NCI-H1436 treated with DMSO at 0.1 percent for 48 hours (cell line): ENCODE results near the gene BTNL8.

Experiments used
- DNase-seq: peaks from one replicate; lab custom pipeline; 2025; lab: John Stamatoyannopoulos, UW

Gene BTNL8, protein sequence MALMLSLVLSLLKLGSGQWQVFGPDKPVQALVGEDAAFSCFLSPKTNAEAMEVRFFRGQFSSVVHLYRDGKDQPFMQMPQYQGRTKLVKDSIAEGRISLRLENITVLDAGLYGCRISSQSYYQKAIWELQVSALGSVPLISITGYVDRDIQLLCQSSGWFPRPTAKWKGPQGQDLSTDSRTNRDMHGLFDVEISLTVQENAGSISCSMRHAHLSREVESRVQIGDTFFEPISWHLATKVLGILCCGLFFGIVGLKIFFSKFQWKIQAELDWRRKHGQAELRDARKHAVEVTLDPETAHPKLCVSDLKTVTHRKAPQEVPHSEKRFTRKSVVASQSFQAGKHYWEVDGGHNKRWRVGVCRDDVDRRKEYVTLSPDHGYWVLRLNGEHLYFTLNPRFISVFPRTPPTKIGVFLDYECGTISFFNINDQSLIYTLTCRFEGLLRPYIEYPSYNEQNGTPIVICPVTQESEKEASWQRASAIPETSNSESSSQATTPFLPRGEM

DNA sequence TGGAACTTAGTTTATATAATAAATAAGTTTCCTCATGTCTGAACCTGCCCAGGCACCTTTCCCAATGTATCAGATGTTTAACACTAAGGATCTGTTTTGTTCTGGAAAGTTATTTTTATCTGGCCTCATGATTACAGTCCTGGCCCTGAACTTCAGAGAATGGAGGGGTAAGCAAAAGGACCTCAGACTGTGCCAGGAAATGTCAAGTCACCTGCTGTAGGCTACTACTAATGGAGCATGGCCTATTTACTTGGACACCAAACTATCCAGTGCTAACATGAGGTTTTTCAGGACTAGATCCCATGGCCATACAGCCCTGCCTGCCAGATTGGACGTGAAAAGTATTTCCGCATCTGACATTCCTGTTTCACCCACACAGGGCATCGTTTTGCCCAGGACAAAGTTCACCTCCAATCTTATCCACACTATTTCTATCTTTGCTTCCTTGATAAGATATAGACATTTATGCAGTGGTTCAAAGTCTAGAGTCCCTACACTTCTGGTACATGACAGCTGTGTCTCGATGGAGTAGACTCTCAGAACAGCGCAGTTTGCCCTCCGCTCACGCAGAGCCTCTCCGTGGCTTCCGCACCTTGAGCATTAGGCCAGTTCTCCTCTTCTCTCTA lies at the start of gene BTNL8:
Gene BTNL8, plus strand, starts transcription at position 539 of the 626 bp plus-strand sequence. CDS start 152 bp downstream, outside the sequence.
- DNase-seq: no peak

GRCh38 chr5:180849827-180850226 lies 49.1 kb upstream of the BTNL8 start:
- no peak for DNase-seq

DNA sequence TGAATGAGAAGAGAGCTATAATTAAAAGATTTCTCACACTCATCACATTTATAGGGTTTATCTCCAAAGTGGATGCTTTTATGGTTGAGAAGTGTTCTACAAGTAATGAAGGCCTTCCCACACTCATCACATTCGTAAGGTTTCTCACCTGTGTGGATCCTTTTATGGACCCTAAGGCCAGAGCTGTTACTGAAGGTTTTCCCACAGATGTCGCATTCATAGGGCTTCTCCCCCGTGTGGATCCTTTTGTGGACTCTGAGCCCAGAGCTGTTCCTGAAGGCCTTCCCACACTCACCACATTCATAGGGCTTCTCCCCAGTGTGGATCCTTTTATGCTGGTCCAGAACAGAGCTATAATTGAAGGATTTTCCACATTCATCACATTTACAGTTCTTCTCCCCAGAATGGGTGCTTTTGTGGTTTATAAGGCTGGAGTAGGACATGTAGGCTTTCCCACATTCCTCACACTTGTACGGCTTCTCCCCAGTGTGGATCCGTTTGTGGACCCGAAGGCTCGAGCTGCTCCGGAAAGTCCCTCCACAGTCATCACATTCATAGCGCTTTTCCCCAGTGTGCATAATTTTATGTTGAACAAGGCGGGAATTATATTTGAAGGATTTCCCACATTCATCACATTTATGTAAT lies 48.4 kb upstream of the BTNL8 start:
- DNase-seq: no peak

DNA sequence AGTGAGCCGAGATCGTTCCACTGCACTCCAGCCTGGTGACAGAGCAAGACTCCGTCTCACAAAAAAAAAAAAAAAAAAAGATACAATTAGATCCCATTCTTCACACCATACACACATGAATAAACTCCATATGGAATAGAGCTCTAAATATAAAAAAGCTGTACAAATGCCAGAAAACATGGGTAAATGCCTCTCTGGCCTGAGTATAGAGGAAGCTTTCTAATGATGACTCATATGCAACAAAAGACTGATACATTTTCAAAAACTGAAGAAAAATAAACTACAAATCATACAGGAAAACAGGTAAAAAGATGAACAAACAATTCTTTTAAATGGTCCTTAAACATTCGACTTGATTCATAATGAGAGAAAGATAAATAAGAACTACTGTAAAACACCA lies 46.5 kb upstream of the BTNL8 start:
- DNase-seq: no peak

DNA sequence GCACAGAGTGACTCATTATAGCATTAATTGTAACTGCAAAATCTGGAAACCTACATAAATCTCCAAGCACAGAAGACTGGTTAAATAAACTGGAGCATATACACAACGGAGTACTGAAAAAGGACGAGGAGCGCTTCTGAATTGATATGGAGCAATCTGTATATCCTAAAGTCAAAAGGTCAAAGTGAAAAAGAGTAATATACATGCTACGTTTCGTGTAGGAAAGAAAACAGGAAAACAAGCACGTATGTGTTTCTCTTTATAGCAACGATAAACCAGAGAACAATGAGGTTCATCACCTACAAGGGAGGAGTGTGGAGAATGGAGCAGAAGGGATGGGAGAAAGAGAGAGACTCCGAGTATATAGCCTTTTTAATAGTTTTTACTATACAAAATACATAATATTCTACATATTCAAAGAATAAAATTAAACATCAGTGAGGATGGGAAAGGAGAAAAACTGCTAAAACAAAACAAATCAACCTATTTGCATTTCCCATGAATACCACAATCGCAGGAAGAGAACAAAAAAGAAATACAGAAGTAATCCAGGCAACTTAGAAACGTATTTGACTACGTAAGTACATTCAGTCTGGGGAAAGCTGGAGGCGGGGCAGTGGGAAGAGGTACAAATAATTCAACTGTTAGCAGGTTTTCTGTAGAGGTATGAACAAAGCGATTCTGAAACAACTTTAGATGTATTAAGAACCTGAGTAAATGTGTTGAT lies 45.7 kb upstream of the BTNL8 start:
- no peak for DNase-seq

DNA sequence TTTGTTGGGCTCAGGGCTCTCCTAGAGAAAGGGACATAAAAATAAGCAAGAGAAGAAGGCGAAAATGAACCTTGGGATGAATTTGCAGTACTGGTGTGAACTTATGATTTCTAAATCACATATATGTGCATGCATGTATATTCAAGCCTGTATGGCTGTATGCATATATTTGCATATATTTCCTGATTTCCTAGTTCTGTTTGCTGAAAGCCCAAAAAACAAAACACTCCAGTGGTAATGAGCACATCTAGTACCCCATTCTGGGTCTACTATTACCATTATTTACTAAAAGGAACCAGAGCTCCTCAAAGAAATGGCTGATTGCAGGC lies 45.1 kb upstream of the BTNL8 start:
- DNase-seq: no peak

DNA sequence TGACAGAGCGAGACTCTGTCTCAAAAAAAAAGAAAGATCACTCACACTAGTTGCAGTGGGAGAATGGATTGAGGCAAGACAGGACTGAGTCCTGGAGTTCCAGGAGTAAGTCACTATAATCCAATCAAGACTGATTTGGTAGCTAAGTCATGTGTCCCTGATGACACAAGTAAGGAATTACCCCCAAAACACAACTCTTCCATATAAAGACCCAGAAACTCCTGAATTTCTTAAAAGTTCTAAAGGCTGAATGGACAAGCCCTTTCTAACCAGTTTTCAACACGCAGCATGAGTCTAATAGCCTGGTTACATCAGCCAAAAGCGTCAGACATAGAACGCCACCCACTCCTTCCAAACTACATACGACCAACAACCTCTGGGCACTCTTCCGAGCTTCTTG lies 40.4 kb upstream of the BTNL8 start:
- no peak for DNase-seq

DNA sequence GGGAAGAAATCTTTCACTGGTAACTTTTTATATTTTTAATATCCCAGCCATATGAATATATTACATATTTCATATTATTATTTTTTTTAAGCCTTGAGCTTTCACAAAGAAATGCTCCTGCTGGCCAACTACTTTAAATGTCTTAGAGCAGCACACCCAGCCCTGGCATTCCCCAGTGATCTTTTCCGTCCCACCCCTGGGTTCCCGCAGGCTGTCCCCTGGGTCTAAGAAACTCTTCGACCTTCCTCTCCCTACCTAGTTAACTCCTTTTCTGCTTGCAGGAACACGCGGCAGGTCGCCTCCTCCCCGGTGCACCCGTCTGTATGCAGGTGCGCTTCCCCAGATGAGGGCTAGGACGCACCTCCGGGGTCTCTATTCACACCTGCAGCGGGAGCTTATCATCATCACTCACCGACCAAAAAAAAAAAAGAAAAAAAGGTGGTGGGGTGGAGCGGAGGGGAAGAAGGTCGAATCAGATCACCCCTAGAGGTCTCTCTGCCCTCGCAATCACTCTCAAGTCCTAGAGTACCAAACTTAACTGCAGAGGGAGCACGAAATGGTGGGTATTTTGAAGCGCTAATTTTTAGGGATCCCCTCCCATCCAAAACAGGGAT lies 38.6 kb upstream of the BTNL8 start:
- DNase-seq: no peak

DNA sequence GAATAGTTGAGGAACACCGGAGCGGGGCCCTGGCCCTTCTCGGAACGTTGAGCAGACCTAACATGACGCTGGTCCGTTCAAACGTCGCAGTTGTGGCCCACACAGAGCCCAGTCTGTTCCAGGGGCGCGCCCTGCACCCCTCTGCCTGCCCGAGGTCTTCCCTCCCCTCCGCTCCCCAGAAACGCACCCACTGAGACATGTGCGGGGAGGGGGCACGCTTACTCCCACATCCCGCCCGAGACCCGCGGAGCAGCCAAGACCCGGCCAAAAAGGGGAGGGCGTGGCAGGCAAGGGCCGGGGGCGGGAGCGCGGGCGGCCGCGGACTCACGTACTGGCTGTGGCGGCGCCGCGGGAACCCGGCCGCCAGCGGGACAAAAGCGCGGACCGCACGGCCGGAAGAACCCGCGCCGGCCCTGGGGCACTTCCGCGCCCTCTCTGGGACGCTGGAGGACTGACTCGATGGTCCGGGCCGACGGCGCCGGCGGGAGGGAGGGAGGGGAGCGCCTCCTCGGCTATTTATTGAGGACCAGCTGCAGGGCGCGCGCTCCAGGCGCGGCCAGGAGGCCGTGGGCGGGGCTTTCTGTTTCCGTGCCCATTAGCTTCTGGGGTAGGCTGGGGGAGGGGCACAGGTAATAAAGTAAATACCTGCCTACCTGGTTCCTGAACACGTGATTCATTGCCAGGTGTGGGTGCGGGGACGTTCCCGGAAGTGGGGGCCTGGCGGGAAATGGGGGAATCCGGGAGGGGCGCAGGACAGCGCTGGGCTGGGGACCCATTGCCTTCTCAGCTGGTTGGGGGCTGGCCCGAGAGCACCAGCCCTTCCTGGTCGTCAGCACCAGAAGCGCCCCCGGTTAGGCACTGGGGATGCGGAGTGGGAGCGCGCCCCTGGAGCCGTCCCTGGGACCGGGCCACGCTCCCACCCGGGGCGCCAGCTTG lies 37.8 kb upstream of the BTNL8 start, which contains the start of gene ZFP62:
Gene ZFP62, minus strand, starts transcription at position 390 of the 936 bp plus-strand sequence. Its CDS starts 57 bp downstream, at position 333.
- DNase-seq: peak; percentile 20

DNA sequence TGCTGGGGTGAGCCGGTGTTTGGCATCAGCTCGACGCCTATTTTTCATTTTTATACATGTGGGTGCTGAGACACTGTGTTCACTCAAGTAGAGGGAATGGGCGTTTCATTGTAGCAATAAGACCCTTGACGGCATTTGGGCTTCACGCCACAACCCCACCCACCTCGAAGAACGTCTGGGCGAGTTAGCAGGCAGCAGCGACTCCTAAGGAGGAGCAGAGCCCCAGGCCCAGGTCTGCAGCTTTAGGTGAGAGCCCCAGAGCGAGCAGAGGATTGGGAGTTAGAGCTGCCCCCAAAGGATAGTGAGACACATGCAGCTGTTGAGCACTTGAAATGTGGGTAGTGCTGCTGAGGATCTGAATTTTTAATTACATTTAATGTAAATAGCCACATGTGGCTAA lies 36.3 kb upstream of the BTNL8 start:
- no peak for DNase-seq

GRCh38 chr5:180865981-180866695 lies 32.8 kb upstream of the BTNL8 start:
- DNase-seq: no peak

DNA sequence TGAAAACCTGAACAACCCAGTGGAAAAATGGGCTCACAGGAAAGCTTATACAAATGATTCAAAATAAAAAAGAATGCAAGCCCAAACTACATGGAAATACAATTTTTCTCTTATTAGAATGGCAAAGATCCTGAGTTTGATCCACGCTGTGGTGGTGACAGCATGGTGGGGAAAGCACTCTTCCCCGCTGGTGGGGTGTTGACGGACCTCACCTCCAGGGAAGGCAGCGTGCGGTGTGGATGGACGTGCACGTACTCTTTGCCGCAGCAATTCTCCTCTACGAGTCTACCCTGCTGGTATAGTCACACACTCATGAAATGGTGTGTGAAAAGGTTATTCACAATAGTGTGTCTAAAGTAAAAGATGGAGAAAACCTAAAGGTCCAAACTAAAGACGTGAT lies 32.0 kb upstream of the BTNL8 start:
- DNase-seq: no peak

GRCh38 chr5:180868960-180869359 lies 30.0 kb upstream of the BTNL8 start:
- no peak for DNase-seq

GRCh38 chr5:180869587-180869986 lies 29.4 kb upstream of the BTNL8 start:
- DNase-seq: no peak

GRCh38 chr5:180870276-180871068 lies 28.5 kb upstream of the BTNL8 start:
- no peak for DNase-seq

GRCh38 chr5:180872419-180872818 lies 26.5 kb upstream of the BTNL8 start:
- DNase-seq: no peak

DNA sequence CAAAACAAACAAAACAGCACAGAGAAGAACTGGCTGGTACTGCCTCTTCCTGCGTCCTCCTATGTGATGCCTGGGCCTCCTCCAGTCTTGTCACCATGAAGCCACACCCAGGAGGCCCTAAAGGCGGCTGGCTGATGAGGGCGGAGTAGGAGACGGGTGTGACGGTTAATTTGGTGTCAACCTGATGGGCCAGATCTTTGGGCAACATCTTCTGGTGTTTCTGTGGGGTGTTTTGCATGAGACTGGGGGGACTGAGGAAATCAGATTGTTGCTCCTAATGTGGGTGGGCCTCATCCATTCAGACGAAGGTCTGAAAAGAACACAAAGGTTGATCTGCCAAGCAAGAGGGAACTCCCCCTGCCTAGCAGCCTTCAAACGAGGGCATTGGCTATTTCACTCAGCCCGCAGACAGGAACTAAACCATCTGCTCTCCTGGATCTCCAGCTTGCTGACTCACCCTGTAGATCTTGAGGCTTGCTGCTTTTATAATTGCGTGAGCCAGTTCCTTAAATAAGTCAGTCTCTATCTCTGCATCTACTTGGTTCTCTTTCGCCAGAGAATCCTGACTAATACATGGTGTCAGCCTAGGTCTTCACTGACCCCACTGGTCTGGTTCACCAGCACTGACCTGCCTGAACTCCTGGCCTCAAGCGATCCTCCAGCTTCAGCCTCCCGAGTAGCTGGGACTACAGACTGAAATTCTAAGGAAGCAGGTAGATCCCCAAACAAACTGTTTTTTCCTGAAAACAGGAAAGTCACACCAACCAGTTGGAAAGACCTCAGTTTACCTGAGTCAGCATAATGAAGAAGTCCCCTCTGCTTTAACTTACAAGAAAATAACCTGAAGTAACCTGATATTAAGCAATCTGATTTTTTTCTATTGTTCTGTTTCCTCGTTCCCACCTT lies 25.1 kb upstream of the BTNL8 start:
- DNase-seq: no peak
